ENCODE results near the gene RNF166.
A peak's percentile ranks its signal among the peaks of the same experiment; 100 is the strongest.

DNA sequence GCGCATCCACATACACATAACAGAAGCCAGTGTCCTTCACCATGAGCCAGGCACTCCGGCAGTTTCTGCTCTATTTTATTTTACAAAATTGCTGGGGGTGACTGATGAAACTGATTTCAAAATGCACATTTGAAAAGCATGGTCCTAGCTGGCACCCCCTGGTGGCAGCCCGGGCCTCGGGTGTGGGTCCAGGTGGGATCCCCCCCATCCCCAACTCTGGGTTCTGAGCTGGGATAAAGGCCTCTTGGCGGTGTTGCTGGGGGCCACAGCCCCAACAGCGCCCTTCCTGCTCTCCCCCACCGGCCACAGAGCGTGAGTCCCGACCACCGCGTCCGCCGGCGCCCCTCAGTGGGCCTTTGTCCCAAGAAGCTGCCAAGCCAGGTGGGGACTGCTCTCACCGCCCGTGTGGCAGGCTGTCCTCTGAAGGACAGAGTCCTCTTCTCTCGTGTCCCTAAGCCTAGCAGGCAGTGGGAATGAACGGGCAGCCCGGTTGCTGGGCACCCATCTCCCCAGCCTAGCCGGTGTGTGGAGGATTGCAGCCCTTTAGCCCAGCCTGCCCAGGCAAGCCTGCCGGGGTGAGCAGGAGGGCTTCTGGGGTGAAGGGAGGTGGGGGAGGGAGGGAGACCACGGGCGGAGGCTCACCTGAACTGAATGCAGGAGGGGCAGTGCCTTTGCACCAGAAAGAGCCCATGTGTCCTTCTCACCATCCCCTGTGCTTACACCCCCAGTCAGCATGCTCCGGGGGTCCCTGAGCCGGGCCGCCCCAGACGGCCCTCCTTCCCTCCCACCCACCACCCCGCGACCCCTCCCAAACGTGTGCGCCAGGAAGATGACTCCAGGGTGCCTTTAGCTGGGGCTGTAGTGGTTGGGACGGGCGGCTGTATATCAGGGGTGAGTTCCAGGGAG is 20.8 kb downstream of the RNF166 start:
- TF ChIP-seq CTCF (IDR thresholded peaks at IDR 0.05): peak; percentile 72; the same call in 1 of the 2 replicates
- TF ChIP-seq POLR2AphosphoS5 (IDR thresholded peaks at IDR 0.05; ENCODE audit: low read depth, low read length): no peak
- TF ChIP-seq, protein P1, sequence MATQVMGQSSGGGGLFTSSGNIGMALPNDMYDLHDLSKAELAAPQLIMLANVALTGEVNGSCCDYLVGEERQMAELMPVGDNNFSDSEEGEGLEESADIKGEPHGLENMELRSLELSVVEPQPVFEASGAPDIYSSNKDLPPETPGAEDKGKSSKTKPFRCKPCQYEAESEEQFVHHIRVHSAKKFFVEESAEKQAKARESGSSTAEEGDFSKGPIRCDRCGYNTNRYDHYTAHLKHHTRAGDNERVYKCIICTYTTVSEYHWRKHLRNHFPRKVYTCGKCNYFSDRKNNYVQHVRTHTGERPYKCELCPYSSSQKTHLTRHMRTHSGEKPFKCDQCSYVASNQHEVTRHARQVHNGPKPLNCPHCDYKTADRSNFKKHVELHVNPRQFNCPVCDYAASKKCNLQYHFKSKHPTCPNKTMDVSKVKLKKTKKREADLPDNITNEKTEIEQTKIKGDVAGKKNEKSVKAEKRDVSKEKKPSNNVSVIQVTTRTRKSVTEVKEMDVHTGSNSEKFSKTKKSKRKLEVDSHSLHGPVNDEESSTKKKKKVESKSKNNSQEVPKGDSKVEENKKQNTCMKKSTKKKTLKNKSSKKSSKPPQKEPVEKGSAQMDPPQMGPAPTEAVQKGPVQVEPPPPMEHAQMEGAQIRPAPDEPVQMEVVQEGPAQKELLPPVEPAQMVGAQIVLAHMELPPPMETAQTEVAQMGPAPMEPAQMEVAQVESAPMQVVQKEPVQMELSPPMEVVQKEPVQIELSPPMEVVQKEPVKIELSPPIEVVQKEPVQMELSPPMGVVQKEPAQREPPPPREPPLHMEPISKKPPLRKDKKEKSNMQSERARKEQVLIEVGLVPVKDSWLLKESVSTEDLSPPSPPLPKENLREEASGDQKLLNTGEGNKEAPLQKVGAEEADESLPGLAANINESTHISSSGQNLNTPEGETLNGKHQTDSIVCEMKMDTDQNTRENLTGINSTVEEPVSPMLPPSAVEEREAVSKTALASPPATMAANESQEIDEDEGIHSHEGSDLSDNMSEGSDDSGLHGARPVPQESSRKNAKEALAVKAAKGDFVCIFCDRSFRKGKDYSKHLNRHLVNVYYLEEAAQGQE (IDR thresholded peaks at IDR 0.05; ENCODE audit: insufficient read depth in 1 of 2, low read depth in 2 of 2, low read length in 1 of 2): no peak
